Transverse colon (tissue), 4 donors: Measurements from ENCODE around the gene BRSK1.

ENCODE experiments used
- CTCF ChIP-seq, 5 experiments: fragments of 200-600 bp in 3 of 5; fragments of 450-650 bp in 2 of 5; sonication (generic) in 3 of 5; IDR thresholded peaks; 1 replicate in 2 of 5; 2 replicates in 3 of 5; pipeline ENCODE4 v1.5.1; 2016 to 2017; ENCODE audit warnings: antibody characterized with exemption in 5 of 5, inconsistent platforms in 3 of 5, mild to moderate bottlenecking in 2 of 5, moderate library complexity in 1 of 5
- EP300 ChIP-seq: sonication (generic); formaldehyde crosslinking; IDR thresholded peaks from one replicate; pipeline ENCODE4 v1.6.1; 2017; ENCODE audit warnings: antibody characterized with exemption, low read depth
- POLR2AphosphoS5 ChIP-seq, 3 donors: sonication (generic); formaldehyde crosslinking; IDR thresholded peaks; one replicate each; pipeline ENCODE4 v1.6.1; 2016; ENCODE audit warnings: antibody characterized with exemption in 3 of 3

GRCh38 chr19:55255618-55256423 lies 28.0 kb upstream of the BRSK1 start:
- TF ChIP-seq CTCF (IDR thresholded peaks at IDR 0.05): no peak
- no peak for TF ChIP-seq POLR2AphosphoS5 (IDR thresholded peaks at IDR 0.05)
- TF ChIP-seq EP300: no peak
